AG04449 (cell line): Measurements from ENCODE around the gene GNAL.

Experiments used
- CTCF ChIA-PET: fragments of 350-600 bp; formaldehyde crosslinking; extraction: SDS; loops from one replicate; lab custom pipeline; 2021; ENCODE audit warnings: antibody characterized with exemption; lab: Yijun Ruan, JAX
- POLR2A ChIA-PET: fragments of 400-600, 350-600 bp; formaldehyde crosslinking; extraction: SDS; loops from one replicate; lab custom pipeline; 2020; ENCODE audit warnings: antibody characterized with exemption, inconsistent platforms; lab: Yijun Ruan, JAX
- DNase-seq: peaks from one replicate; pipeline ENCODE4 v3.0.0-alpha.2; 2010; ENCODE audit warnings: low read depth, low spot score
- H3K4me3 ChIP-seq: 2 replicates; pipeline ENCODE4 v1.5.1; 2011; ENCODE audit warnings: low read depth, mild to moderate bottlenecking, control low read depth, low read length
- TF ChIP-seq, protein P1 (sequence below): IDR thresholded peaks from one replicate; pipeline ENCODE4 v1.5.1; 2011; ENCODE audit warnings: mild to moderate bottlenecking, moderate library complexity, low read length, control low read depth, inconsistent platforms; ENCODE audit not compliant: insufficient read depth; ENCODE audit errors: missing control alignments

The GNAL gene

DNA sequence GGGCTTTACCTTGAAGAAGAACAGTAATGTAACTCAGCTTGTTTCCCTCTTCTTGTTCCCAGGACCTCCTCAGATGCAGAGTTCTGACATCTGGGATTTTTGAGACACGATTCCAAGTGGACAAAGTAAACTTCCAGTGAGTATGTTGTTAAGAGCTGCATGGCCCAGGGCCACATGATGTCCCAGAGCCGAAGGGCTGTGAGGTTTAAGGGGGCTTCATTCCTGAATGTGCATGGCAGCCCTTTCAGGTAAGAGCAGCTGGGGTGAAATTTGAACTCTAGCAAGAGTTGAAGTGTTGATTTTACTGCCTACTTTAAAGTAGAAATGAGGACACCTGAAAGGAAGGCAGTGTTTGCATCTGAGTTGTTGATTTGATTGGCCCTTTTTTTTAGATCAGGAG, 175.4 kb downstream of the GNAL start:
- DNase-seq: no peak
- TF ChIP-seq, protein P1, sequence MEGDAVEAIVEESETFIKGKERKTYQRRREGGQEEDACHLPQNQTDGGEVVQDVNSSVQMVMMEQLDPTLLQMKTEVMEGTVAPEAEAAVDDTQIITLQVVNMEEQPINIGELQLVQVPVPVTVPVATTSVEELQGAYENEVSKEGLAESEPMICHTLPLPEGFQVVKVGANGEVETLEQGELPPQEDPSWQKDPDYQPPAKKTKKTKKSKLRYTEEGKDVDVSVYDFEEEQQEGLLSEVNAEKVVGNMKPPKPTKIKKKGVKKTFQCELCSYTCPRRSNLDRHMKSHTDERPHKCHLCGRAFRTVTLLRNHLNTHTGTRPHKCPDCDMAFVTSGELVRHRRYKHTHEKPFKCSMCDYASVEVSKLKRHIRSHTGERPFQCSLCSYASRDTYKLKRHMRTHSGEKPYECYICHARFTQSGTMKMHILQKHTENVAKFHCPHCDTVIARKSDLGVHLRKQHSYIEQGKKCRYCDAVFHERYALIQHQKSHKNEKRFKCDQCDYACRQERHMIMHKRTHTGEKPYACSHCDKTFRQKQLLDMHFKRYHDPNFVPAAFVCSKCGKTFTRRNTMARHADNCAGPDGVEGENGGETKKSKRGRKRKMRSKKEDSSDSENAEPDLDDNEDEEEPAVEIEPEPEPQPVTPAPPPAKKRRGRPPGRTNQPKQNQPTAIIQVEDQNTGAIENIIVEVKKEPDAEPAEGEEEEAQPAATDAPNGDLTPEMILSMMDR: no peak
- no peak overlapping the region for H3K4me3 ChIP-seq
- CTCF ChIA-PET: no interaction called here
- POLR2A ChIA-PET: no interaction called here

- ChIA-PET POLR2A (no interaction called here), CTCF (no interaction called here)
- TF ChIP-seq, protein P1: no peak
- no peak overlapping the region for H3K4me3 ChIP-seq
- DNase-seq: no peak
Observed at GRCh38 chr18:11865071-11865470, 176.0 kb downstream of the GNAL start.

DNA sequence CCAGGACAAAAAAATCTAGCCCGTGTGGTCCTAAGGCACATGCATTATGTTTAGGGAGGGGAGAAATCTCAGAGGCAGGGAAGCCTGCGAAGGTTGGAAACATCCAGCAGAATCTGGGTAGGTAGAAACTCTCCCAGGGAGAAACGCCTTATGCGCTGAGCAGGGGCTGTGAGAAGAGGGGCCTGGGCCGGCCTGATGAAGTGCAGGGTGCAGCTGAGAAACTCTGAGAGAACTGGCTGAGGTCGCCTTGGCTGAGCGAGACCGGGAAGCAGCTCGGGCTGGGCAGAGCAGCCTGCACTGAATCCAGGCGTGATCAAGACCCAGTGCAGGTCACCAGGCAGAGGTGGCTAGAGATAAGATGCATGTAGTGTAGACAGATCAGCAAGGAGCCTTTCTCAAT, 177.3 kb downstream of the GNAL start:
- CTCF ChIA-PET: no interaction called here
- H3K4me3 ChIP-seq: no peak overlapping the region
- DNase-seq: no peak
- TF ChIP-seq, protein P1: no peak
- POLR2A ChIA-PET: no interaction called here

GRCh38 chr18:11866764-11867163, 177.7 kb downstream of the GNAL start:
- ChIA-PET CTCF (no interaction called here), POLR2A (no interaction called here)
- H3K4me3 ChIP-seq: no peak overlapping the region
- DNase-seq: no peak
- TF ChIP-seq, protein P1: no peak

DNA sequence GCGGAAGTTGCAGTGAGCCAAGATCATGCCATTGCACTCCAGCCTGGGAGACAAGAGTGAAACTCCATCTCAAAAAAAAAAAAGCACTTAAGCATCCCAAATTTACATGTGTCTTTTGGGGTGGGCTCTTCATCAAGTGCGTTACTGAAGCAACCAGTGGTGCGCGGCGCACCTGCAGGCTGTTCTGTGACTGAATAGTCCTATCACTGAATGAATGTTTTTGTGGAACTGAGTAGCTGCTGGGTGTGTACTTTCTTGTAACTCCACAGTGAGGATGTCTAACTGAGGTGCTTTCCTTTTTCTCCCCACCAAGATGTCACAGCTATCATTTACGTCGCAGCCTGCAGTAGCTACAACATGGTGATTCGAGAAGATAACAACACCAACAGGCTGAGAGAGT, 179.2 kb downstream of the GNAL start:
- TF ChIP-seq, protein P1: no peak
- CTCF ChIA-PET: no interaction called here
- no peak for DNase-seq
- H3K4me3 ChIP-seq: no peak overlapping the region
- POLR2A ChIA-PET: no interaction called here

DNA sequence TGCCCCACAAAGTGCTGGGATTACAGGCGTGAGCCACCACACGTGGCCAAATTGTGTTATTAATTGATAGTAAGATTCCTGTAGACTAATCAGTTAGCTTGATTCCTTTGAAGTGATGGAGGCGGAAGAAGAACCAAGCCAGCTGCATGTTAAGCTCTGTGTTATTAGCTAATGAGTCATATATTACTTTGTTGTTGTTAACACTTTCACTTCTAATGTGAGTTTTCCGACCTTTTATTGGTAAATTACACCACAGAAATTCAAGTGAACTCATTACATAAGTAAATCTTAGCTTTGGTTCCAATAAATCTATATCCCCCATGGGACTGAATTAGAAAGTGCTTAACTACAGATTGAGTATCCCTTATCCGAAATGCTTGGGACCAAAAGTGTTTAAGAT, 182.4 kb downstream of the GNAL start:
- CTCF ChIA-PET: interaction anchor here (1.6 kb wide), 1 partner anchor 139 kb away, joined by 7 read pairs; no protein-coding TSS in a partner anchor
- H3K4me3 ChIP-seq: no peak overlapping the region
- TF ChIP-seq, protein P1: no peak
- POLR2A ChIA-PET: no interaction called here
- DNase-seq: no peak
